ENCODE measurements around the gene ADCK2. TPM values are rescaled to one million over a fixed set of nuclear protein-coding genes. Genes with fewer than 3 reads are reported as not detected.

Gene ADCK2
- total and polyA plus RNA-seq, 2 donors (not counting 3 experiments of a cell fraction or from before 2014, with no cell fraction given), result 10.3 to 13.3 TPM

- no peak overlapping the region for H3K4me3 ChIP-seq (replicated peaks in 1 of 3; ENCODE audit: insufficient read depth in 1 of 3, low read depth in 1 of 3, low read length in 3 of 3)
- no peaks in the 10 kb centered on the region for H3K27me3 ChIP-seq (ENCODE audit: control insufficient read depth in 2 of 2, insufficient read depth in 2 of 2, low read length in 2 of 2)
- H3K9me1 ChIP-seq (replicated peaks; ENCODE audit: control insufficient read depth, extremely low read depth, insufficient read depth, low read length), result no peaks in the 10 kb centered on the region
- H2AFZ ChIP-seq (ENCODE audit: low read depth, low read length), result no peak overlapping the region
- intact Hi-C loops (cut with micrococcal nuclease) (no loop called here), dilution Hi-C loops (cut with MboI; ENCODE audit: extremely low pct_ligation_motif_present, low sequenced_read_pairs) (no loop called here)
- no peak for TF ChIP-seq MYC (IDR thresholded peaks at IDR 0.05; ENCODE audit: low read depth, low read length)
- TF ChIP-seq JUN (IDR thresholded peaks at IDR 0.05; ENCODE audit: borderline replicate concordance, insufficient read depth, insufficient read length, low read depth), result no peak
- no peak for TF ChIP-seq CTCF (IDR thresholded peaks at IDR 0.05; ENCODE audit: extremely low read depth in 1 of 2, insufficient read depth in 1 of 2, low read depth in 1 of 2, low read length in 2 of 2)
- TF ChIP-seq MAX (IDR thresholded peaks at IDR 0.05; ENCODE audit: insufficient read depth, insufficient read length), result no peak
- H3K27ac ChIP-seq (ENCODE audit: insufficient read depth, low read depth, low read length), result no peak overlapping the region
- ChIA-PET POLR2A (no interaction called here), CTCF (interaction anchor here (1.5 kb wide), 1 partner anchor 108 kb away, joined by 3 read pairs; no protein-coding TSS in a partner anchor)
- no peaks in the 10 kb centered on the region for H3K4me1 ChIP-seq (ENCODE audit: control insufficient read depth, extremely low read depth, insufficient read depth, low read length)
- H3K9me3 ChIP-seq (replicated peaks; ENCODE audit: control insufficient read depth, insufficient read depth, low read length), result no peaks in the 10 kb centered on the region
- DNase-seq (ENCODE audit: low read depth, low spot score), result peak; percentile 60
- no TSS peak for BruUV-seq (replicated peaks)
- H3K79me2 ChIP-seq (ENCODE audit: control insufficient read depth, insufficient read depth, low read length), result no peaks in the 10 kb centered on the region
- no peak for FAIRE-seq
- H3K36me3 ChIP-seq (ENCODE audit: control insufficient read depth in 2 of 2, extremely low read depth in 1 of 2, insufficient read depth in 2 of 2, low read length in 2 of 2), result no peaks in the 10 kb centered on the region
- no peaks in the 10 kb centered on the region for H4K20me1 ChIP-seq (replicated peaks; ENCODE audit: control insufficient read depth, extremely low read depth, insufficient read depth, low read length)
- H3K4me2 ChIP-seq (ENCODE audit: insufficient read depth, low read length), result no peak overlapping the region
- H3K9ac ChIP-seq (replicated peaks; ENCODE audit: extremely low read depth, insufficient read depth, low read length), result no peak overlapping the region
Observed at GRCh38 chr7:140625908-140626868, 46.6 kb upstream of the ADCK2 start.
